ENCODE results near the gene ANGPTL7.

The ANGPTL7 gene

DNA sequence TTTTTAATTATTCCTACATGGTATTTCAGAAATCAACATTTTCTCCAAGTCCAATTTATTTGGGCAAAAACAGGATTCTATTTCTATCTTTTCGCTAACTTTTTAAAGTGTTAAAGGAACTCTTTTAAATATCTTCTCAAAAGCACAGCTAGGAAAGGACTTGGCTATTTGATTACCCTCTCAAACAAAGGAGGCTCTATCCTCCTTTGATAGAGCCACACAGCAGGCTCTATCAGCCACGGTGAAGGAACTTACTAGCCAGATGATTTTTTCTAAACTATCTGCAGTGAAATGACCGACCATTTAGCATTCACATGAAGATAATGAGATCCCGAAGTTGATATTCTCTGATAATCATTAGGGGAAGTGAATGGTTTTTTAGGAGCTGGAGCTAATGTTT lies 9.1 kb downstream of the ANGPTL7 start:
- in situ Hi-C loops (cut with HindIII; ENCODE audit: low sequenced_read_pairs), result no loop called here

DNA sequence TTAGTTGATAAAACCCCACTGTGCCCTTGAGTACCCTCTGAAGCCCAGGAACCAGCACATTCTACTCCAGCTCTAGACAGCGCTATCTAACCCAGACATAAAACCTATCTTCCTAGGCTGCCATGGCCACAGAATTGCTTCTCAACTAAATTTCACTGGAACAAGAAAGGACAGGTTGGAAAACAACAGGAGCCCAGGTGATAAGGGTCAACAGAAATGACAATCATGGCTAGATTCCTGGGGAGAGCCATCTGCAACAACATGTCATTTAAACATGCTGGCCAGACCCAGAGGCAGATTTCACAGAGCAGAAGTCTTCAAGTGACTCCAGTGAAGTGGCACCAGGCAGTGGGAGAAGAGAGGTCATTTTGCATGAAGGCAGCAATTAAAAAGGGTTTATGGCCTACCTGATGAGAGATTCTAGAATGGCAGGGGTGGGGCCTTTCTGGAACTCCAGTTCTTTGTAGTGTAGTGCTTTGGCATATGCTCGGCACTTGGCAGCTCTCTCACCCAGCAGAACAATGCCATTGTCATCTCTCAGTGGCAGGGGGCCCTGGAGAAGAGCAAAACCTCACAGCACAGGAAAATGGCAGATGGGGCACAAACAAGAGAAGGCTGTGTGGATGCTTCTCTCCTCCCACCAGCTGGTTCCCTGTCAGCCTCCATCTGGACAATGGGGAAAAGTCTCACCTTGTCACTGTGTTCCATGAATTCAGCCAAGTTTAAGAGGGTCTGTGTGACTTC lies 9.9 kb downstream of the ANGPTL7 start:
- in situ Hi-C loops (cut with HindIII; ENCODE audit: low sequenced_read_pairs), result no loop called here

- in situ Hi-C loops (cut with HindIII; ENCODE audit: low sequenced_read_pairs), result no loop called here
These were observed 15.4 kb downstream of the ANGPTL7 start for GRCh38 chr1:11204396-11205190.

GRCh38 chr1:11207898-11208611 lies 18.9 kb downstream of the ANGPTL7 start:
- in situ Hi-C loops (cut with HindIII; ENCODE audit: low sequenced_read_pairs), result no loop called here

GRCh38 chr1:11211461-11211860 lies 22.3 kb downstream of the ANGPTL7 start:
- in situ Hi-C loops (cut with HindIII; ENCODE audit: low sequenced_read_pairs), result loop anchor here (5.0 kb wide), 1 partner anchor 79 kb away; no protein-coding TSS in a partner anchor

DNA sequence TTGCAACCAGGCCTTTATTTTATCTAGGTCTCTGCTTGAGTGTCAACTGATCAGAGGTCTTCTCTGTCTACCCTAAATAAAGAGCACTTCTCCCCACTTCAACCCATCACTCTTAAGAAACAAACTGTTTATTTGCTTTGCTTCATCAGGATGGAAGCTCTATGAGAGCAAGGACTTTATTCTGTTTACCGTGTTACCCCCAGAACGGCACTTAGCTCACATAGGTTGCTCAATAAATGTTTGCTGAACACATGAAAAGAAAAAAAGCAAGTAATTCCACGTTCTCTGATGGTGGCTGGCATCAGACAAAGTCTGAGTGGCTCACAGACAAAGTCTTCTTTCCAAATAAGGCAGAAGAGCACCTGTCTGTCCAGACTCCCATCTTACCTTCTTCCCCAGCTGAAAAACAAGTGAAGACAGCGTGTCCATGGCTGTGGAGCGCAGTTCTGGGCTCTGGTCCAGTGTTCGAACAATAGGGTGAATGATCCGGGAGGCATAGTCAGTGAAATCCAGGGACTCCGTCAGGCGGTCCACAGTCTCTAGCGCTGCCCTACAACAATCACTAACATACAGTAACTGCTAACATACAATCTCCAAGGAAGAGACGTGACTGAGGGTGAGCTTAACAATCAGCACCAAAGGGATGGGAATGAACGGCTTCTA lies 22.9 kb downstream of the ANGPTL7 start:
- in situ Hi-C loops (cut with HindIII; ENCODE audit: low sequenced_read_pairs), result loop anchor here (5.0 kb wide), 1 partner anchor 80 kb away; no protein-coding TSS in a partner anchor

- in situ Hi-C loops (cut with HindIII; ENCODE audit: low sequenced_read_pairs), result loop anchor here (5.0 kb wide), 1 partner anchor 83 kb away; no protein-coding TSS in a partner anchor
These were observed 25.7 kb downstream of the ANGPTL7 start for GRCh38 chr1:11214698-11215380.

DNA sequence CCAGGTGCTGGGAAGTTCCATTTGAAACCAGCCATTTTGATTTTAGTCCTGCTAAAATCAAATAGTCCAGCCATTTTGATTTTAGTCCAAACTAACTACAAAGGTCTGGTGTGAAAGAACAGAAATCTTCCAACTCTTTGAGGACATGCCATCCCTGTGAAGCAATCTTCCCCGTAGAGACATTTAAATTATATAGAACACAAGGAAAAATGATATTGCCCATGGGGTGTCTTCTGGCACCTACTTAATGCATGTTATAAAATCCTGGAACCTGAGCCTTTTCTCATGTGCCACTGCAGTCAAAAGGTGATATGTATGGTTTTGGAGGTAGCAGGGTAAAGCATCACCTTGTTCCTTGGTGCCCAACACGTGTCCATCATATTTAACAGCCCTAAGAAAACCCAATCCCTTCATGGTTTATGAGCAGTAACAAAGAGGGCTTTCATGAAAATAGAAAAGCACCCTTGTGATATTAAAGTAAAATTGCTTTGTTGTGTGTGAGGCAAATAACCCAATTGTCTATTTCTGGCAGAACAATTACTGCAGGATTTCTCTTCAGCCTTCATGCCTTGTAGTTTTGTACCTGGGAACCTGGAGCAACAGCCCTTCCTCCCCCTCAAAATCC lies 26.3 kb downstream of the ANGPTL7 start:
- in situ Hi-C loops (cut with HindIII; ENCODE audit: low sequenced_read_pairs), result no loop called here

DNA sequence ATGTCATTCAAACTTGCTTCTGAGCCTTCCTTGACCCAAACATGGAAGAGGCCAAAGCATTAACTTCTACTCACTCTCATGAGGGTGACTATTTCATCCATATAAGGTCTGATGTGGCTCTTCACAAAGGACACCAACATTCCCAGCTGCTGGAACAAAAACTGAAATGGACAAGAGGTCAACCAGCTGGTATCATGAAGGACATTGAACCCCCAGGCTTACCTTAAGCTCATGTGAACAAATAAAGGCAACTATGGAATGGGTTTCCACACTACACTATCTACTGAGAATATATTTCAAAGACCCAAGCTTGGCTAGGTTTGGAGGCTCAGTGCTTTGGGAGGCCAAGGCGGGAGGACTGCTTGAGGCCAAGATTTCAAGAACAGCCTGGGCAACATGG lies 26.9 kb downstream of the ANGPTL7 start:
- in situ Hi-C loops (cut with HindIII; ENCODE audit: low sequenced_read_pairs), result no loop called here

GRCh38 chr1:11227106-11228077 lies 38.2 kb downstream of the ANGPTL7 start:
- in situ Hi-C loops (cut with HindIII; ENCODE audit: low sequenced_read_pairs), result loop anchor here (5.0 kb wide), 1 partner anchor 115 kb away; no protein-coding TSS in a partner anchor

DNA sequence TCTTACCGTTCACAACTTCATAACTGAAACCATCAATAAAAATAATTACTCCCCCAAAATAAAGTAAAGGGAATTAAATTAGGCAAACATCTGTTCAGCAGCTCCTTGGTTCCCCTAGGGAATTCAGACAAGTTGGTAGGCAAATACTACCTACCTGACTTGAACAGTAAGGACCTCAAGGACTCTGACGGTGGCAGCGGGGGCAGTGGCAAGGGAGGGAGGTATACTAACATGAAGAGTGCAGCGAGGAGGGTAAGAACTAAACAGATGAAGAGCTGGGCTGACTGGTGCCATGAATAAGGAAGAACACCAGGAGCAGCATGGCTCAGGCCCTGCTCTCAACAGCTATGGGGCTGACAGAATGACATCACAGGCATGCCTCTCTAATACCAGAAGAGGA lies 40.0 kb downstream of the ANGPTL7 start:
- in situ Hi-C loops (cut with HindIII; ENCODE audit: low sequenced_read_pairs), result loop anchor here (5.0 kb wide), 1 partner anchor 113 kb away; no protein-coding TSS in a partner anchor

- in situ Hi-C loops (cut with HindIII; ENCODE audit: low sequenced_read_pairs), result no loop called here
These were observed 44.1 kb downstream of the ANGPTL7 start for GRCh38 chr1:11233208-11233607.

DNA sequence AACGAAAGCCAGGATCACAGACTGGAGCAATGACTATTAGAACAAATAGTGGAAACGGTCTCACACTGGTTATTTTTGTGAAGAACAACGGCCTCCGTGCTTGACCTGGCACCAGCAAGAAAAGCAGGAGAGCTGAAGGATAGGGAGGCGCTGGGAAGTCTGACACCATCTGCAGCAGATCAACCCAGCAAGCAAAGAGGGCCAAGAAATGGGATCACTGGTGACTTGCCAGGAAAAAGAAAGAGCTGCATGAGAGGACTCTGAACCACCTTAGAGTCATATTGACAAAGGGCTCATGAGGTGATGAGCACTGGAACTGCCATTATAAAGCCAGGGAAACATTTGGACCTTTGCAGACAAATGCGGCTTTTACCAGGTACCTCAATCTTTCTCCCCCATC lies 48.2 kb downstream of the ANGPTL7 start:
- in situ Hi-C loops (cut with HindIII; ENCODE audit: low sequenced_read_pairs), result no loop called here

DNA sequence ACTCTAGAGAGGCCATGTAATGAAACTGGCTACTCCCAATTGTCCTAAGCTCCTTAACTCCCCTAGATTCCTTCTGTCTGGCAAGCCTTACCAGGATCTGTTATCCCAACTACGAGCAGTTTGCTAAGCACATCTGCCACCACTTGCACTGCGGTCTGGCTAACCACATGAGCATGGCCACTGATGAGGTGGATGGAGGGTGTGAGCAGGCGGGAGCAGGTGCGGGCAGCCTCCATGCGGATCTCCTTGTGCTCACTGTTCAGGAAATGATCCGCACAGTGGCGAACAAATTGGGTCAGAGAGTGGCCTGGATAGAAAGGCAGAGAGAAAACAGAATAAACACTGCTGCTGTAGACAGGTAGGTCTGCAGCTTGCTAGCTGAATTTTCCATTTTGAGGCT lies 49.2 kb downstream of the ANGPTL7 start:
- in situ Hi-C loops (cut with HindIII; ENCODE audit: low sequenced_read_pairs), result no loop called here

GRCh38 chr1:11245248-11245647 lies 56.1 kb downstream of the ANGPTL7 start:
- in situ Hi-C loops (cut with HindIII; ENCODE audit: low sequenced_read_pairs), result no loop called here

Data from endothelial cell of hepatic sinusoid (primary cell).